HG03280 (cell line): ENCODE measurements around the gene CIBAR2.

Experiments used
- ATAC-seq: cut with Tn5 transposase; IDR thresholded peaks from one replicate; pipeline ENCODE4 v1.9.1; 2021; ENCODE audit warnings: mild to moderate bottlenecking, moderate library complexity; ENCODE audit not compliant: unreplicated experiment

Gene CIBAR2

GRCh38 chr16:85144026-85144915 is 32.0 kb upstream of the CIBAR2 start:
- ATAC-seq: no peak

GRCh38 chr16:85142771-85143211 is 30.5 kb upstream of the CIBAR2 start:
- ATAC-seq: no peak

- ATAC-seq: no peak
Observed at GRCh38 chr16:85142129-85142513, 29.8 kb upstream of the CIBAR2 start.

- no peak for ATAC-seq
Observed at GRCh38 chr16:85141491-85142128, 29.3 kb upstream of the CIBAR2 start.

GRCh38 chr16:85140455-85141012 is 28.3 kb upstream of the CIBAR2 start:
- ATAC-seq: no peak

GRCh38 chr16:85139881-85140339 is 27.6 kb upstream of the CIBAR2 start:
- no peak for ATAC-seq

GRCh38 chr16:85138825-85139627 is 26.8 kb upstream of the CIBAR2 start:
- no peak for ATAC-seq

- ATAC-seq: no peak
Observed at GRCh38 chr16:85138073-85138824, 26.0 kb upstream of the CIBAR2 start.

GRCh38 chr16:85137323-85138072 is 25.2 kb upstream of the CIBAR2 start:
- no peak for ATAC-seq

- no peak for ATAC-seq
Observed at GRCh38 chr16:85136702-85137322, 24.5 kb upstream of the CIBAR2 start.

GRCh38 chr16:85136213-85136701 is 24.0 kb upstream of the CIBAR2 start:
- ATAC-seq: no peak

- ATAC-seq: no peak
Observed at GRCh38 chr16:85134789-85135142, 22.5 kb upstream of the CIBAR2 start.

GRCh38 chr16:85134076-85134788 is 22.0 kb upstream of the CIBAR2 start:
- no peak for ATAC-seq

GRCh38 chr16:85133290-85133599 is 21.0 kb upstream of the CIBAR2 start:
- ATAC-seq: no peak

GRCh38 chr16:85132456-85133289 is 20.4 kb upstream of the CIBAR2 start:
- ATAC-seq: no peak

GRCh38 chr16:85130705-85131028 is 18.4 kb upstream of the CIBAR2 start:
- ATAC-seq: no peak

GRCh38 chr16:85129876-85130704 is 17.8 kb upstream of the CIBAR2 start:
- ATAC-seq: no peak
